IPS-18c (cell line): ENCODE data around the gene ARSK.

ENCODE experiments used
- H3K4me3 ChIP-seq: 2 replicates; pipeline ENCODE4 v1.7.0; 2013; ENCODE audit warnings: low read depth, mild to moderate bottlenecking, low read length, moderate library complexity; ENCODE audit not compliant: insufficient read depth
- H3K9me3 ChIP-seq: one replicate; pipeline ENCODE4 v1.6.1; 2013; ENCODE audit warnings: mild to moderate bottlenecking, low read length, moderate library complexity; ENCODE audit not compliant: control insufficient read depth, insufficient read depth

Gene ARSK

DNA sequence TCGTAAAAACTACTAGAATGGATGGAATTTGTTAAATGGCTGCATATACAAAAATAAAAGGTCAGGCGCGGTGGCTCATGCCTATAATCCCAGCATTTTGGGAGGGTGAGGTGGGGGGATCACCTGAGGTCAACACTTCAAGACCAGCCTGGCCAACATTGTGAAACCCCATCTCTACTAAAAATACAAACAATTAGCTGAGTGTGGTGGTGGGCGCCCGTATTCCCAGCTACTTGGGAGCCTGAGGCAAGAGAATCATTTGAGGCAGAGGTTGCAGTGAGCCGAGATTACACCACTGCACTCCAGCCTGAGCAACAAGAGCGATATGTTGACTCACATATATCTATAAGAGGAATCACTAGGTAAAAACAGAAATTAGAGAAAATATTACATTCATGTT is 55.6 kb downstream of the ARSK start:
- Histone ChIP-seq H3K4me3 (no peak overlapping the region), H3K9me3 (no peaks in the 10 kb centered on the region)

- no peaks in the 10 kb centered on the region for H3K9me3 ChIP-seq
- no peak overlapping the region for H3K4me3 ChIP-seq
Measured at GRCh38 chr5:95611396-95611795, 56.5 kb downstream of the ARSK start.

- Histone ChIP-seq H3K9me3 (no peaks in the 10 kb centered on the region), H3K4me3 (no peak overlapping the region)
Measured at GRCh38 chr5:95613514-95613913, 58.6 kb downstream of the ARSK start.

GRCh38 chr5:95615164-95615467 is 60.2 kb downstream of the ARSK start:
- peaks cover under 1% of the 10 kb centered on the region for H3K9me3 ChIP-seq

GRCh38 chr5:95617057-95617456 is 62.2 kb downstream of the ARSK start:
- H3K9me3 ChIP-seq: peaks cover 2% of the 10 kb centered on the region
- H3K4me3 ChIP-seq: no peak overlapping the region

More at GRCh38 chr5:95615164-95615467, 60.2 kb downstream of the ARSK start:
- H3K4me3 ChIP-seq: no peak overlapping the region

GRCh38 chr5:95619096-95619495 is 64.2 kb downstream of the ARSK start:
- Histone ChIP-seq H3K4me3 (no peak overlapping the region), H3K9me3 (peaks cover 2% of the 10 kb centered on the region)

DNA sequence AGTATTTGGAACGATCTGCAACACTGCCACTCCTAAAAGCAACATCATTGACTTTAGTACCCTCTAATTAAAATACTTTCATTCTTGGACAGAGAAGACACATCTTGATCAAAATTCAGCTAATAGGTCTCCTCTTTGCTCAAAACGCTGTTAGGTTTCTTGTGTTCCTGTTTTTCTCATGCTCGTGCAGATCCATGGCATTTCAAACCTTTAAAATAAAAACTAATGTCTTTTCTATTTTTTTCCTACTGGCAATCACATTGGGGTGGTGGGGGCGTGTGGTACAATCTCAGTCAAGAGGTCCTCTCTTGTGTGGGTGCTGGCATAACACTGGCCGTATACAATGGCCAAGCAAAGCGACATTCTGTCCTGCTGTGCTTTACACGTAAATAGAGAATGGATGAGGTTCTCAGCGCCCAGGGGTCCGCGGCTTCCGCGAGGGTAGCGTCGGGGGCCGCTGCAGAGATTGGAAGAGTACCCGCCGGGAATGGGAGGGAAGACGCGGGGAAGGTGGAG is 64.7 kb downstream of the ARSK start:
- H3K4me3 ChIP-seq: peak overlapping the region; percentile 57
- peaks cover 2% of the 10 kb centered on the region for H3K9me3 ChIP-seq

GRCh38 chr5:95620030-95620869 is 65.3 kb downstream of the ARSK start, which contains the start of gene GPR150:
TSS of gene GPR150 (plus strand) at chr5:95620087. CDS start at chr5:95620276, 189 bp downstream.
- Histone ChIP-seq H3K4me3 (peak within 1 kb of the TSS; percentile 57), H3K9me3 (peaks cover 2% of the 10 kb centered on the region)

DNA sequence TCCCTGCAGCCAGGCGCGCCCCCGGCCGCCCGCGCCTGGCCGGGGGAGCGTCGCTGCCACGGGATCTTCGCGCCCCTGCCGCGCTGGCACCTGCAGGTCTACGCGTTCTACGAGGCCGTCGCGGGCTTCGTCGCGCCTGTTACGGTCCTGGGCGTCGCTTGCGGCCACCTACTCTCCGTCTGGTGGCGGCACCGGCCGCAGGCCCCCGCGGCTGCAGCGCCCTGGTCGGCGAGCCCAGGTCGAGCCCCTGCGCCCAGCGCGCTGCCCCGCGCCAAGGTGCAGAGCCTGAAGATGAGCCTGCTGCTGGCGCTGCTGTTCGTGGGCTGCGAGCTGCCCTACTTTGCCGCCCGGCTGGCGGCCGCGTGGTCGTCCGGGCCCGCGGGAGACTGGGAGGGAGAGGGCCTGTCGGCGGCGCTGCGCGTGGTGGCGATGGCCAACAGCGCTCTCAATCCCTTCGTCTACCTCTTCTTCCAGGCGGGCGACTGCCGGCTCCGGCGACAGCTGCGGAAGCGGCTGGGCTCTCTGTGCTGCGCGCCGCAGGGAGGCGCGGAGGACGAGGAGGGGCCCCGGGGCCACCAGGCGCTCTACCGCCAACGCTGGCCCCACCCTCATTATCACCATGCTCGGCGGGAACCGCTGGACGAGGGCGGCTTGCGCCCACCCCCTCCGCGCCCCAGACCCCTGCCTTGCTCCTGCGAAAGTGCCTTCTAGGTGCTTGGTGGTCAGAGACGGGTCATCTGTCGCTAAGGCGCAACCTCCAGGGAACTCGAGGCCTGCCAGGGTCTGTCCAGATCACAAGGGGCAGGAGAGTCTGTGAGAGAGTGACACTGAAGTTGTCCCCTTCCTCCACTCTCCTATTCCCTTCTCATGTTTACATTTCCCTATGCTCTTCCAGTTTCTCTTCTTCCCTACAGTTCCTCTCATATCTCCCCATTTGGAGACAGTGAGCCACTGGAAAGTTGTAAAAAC is 66.3 kb downstream of the ARSK start:
- peaks cover 2% of the 10 kb centered on the region for H3K9me3 ChIP-seq
- peak overlapping the region; percentile 53 for H3K4me3 ChIP-seq

DNA sequence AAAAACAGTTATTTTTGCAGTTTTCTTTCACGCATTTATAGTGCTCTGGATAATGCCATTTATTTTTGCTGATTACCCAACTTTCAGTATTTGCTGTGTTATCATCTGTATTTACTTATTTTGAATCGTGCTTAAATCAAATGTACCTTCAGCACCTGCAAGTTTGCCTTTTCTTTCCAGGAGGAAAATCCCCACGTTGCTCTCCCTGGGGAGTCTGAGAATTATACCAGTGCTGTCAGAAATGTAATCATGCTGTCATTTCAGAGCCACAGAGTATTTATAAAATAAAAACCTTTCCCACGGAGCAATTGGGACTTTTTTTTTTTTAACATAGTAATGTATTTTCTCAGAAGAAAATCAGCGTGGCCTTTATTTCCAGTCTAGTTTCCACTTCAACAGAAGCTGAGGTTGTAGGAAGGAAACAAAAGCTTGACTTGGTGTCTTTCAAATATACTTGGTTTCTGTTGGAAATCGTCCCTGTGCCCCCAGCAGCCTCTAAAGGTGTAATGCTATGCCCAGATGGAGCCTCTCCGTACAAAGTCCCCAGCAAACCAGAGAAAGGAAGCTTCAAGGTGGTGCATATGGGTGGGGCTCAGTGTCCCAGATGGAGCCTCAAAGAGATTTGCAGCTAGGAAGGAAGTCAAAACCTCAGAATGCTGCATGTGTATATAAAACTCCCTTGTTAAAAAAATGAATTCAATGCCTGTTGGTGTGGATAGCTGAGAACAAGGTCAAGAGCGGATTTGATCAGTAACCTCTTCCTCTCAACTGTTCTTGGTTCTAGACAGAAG is 67.1 kb downstream of the ARSK start:
- no peak overlapping the region; the same call in 1 of the 2 replicates for H3K4me3 ChIP-seq

GRCh38 chr5:95623706-95624105 is 68.8 kb downstream of the ARSK start:
- Histone ChIP-seq H3K9me3 (peaks cover 7% of the 10 kb centered on the region), H3K4me3 (no peak overlapping the region)

More for the DNA sequence above, 67.1 kb downstream of the ARSK start:
- H3K9me3 ChIP-seq: peaks cover 2% of the 10 kb centered on the region

DNA sequence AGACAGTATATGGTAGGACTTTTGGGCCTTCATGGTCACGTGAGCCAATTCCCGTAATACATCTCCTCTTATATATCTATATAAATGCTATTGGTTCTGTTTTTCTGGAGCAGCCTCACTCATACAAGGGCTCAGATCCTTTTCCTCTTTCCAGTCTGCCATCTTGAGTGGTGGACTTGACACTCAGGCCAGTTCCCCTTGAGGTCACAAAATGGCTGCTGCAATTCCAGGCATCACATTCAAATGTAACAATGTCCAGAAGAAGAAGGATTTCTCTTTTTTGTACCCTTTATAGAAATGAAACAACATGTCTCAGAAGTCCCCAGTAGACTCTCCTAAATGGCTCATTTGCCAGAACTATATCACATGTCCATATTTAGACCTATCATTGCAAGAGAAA is 69.5 kb downstream of the ARSK start:
- H3K4me3 ChIP-seq: no peak overlapping the region
- H3K9me3 ChIP-seq: peaks cover 12% of the 10 kb centered on the region

- H3K4me3 ChIP-seq: no peak overlapping the region
- peaks cover 10% of the 10 kb centered on the region for H3K9me3 ChIP-seq
Measured at GRCh38 chr5:95626701-95627100, 71.8 kb downstream of the ARSK start.

DNA sequence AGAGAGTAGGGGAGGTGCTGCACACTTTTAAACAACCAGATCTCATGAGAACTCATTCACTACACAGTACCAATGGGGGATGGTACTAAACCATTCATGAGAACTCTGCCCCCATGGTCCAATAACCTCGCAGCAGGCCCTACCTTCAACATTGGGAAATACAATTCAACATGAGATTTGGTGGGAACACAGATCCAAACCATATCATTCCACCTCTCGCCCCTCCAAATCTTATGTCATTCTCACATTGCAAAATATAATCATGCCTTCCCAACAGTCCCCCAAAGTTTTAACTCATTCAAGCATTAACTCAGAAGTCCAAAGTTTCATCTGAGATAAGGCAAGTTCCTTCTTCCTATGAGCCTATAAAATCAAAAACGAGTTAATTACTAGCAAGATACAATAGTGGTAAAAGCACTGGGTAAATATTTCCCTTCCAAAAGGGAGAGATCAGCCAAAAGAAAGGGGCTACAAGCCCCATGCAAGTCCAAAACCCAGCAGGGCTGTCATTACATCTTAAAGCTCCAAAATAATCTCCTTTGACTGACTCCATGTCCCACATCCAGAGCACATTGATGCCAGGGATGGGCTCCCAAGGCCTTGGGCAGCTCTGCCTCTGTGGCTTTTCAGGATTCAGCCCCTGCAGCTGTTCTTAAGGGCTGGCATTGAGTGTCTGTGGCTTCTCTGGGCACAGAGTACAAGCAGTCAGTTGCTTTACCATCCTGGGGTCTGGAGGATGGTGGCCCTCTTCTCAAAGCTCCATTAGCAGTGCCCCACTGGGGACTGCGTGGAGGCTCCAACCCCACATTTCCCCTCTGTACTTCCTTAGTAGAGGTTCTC is 73.3 kb downstream of the ARSK start:
- Histone ChIP-seq H3K4me3 (no peak overlapping the region; the same call in 1 of the 2 replicates), H3K9me3 (peaks cover 10% of the 10 kb centered on the region)

- no peak overlapping the region for H3K4me3 ChIP-seq
- peaks cover 10% of the 10 kb centered on the region for H3K9me3 ChIP-seq
Measured at GRCh38 chr5:95628933-95629332, 74.0 kb downstream of the ARSK start.

- H3K9me3 ChIP-seq: peaks cover 10% of the 10 kb centered on the region
- no peak overlapping the region for H3K4me3 ChIP-seq
Measured at GRCh38 chr5:95630394-95630917, 75.6 kb downstream of the ARSK start.
